ENCODE measurements around the gene LETM1.

LETM1 gene

GRCh38 chr4:1804638-1805492, 51.1 kb downstream of the LETM1 start:
- H4K8ac ChIP-seq (ENCODE audit: low read depth, low read length): no peak overlapping the region
- no peak overlapping the region for H2BK120ac ChIP-seq (ENCODE audit: low read depth, low read length)
- no CpG with 5 or more reads among the region's 37 CpGs for WGBS, 2 donors (ENCODE audit: extremely low coverage in 2 of 2, insufficient read length in 2 of 2, insufficient replicate concordance in 1 of 2)
- H3K36me3 ChIP-seq (replicated peaks in 1 of 2; ENCODE audit: control insufficient read depth in 2 of 2, insufficient read depth in 2 of 2, low read length in 2 of 2): peaks cover 1 to 65% of the 10 kb centered on the region in 2 donors
- H3K14ac ChIP-seq (ENCODE audit: low read length): peak overlapping the region; percentile 71
- H2BK5ac ChIP-seq (ENCODE audit: low read length): peak overlapping the region; percentile 75
- no peak overlapping the region for H4K91ac ChIP-seq (ENCODE audit: low read depth, low read length, poor library complexity)
- H3K4me2 ChIP-seq (ENCODE audit: insufficient read depth, low read length, poor library complexity, severe bottlenecking): no peak overlapping the region
- H2AFZ ChIP-seq (ENCODE audit: low read length): no peak overlapping the region
- H3K18ac ChIP-seq (ENCODE audit: low read length): peak overlapping the region; percentile 57
- no peak overlapping the region for H3K4me3 ChIP-seq (ENCODE audit: low read length in 2 of 2)
- H2BK15ac ChIP-seq (ENCODE audit: low read length): no peak overlapping the region
- no peaks in the 10 kb centered on the region for H3K4me1 ChIP-seq (ENCODE audit: control insufficient read depth in 2 of 2, insufficient read depth in 1 of 2, low read depth in 1 of 2, low read length in 2 of 2)
- peak overlapping the region; percentile 80 for H3K23ac ChIP-seq (ENCODE audit: low read depth, low read length, poor library complexity)
- H3K27ac ChIP-seq (replicated peaks; ENCODE audit: low read length): no peak overlapping the region
- H3K9me3 ChIP-seq (replicated peaks in 1 of 2; ENCODE audit: control insufficient read depth in 2 of 2, insufficient read depth in 1 of 2, low read depth in 1 of 2, low read length in 2 of 2): no peaks in the 10 kb centered on the region
- no peaks in the 10 kb centered on the region for H3K27me3 ChIP-seq (ENCODE audit: control insufficient read depth in 3 of 3, insufficient read depth in 3 of 3, low read depth in 1 of 3, low read length in 3 of 3)
- peak overlapping the region; percentile 56 for H2AK5ac ChIP-seq (ENCODE audit: low read depth, low read length)
- H3K4ac ChIP-seq (ENCODE audit: low read length): peak overlapping the region; percentile 53
- H3K79me1 ChIP-seq (ENCODE audit: low read depth, low read length): peaks cover 2% of the 10 kb centered on the region
- peak overlapping the region; percentile 10 for H2BK12ac ChIP-seq (ENCODE audit: low read length)
- peak overlapping the region; percentile 70 for H3K9ac ChIP-seq (ENCODE audit: low read depth, low read length, poor library complexity)
- no peak for DNase-seq (ENCODE audit: low spot score)

GRCh38 chr4:1803523-1804423, 52.2 kb downstream of the LETM1 start:
- Histone ChIP-seq H4K8ac (ENCODE audit: low read depth, low read length) (peak overlapping the region; percentile 65), H2AFZ (ENCODE audit: low read length) (no peak overlapping the region), H3K9ac (ENCODE audit: low read depth, low read length, poor library complexity) (peak overlapping the region; percentile 44), H2BK5ac (ENCODE audit: low read length) (peak overlapping the region; percentile 75), H3K23ac (ENCODE audit: low read depth, low read length, poor library complexity) (peak overlapping the region; percentile 65), H4K91ac (ENCODE audit: low read depth, low read length, poor library complexity) (peak overlapping the region; percentile 30), H3K79me1 (ENCODE audit: low read depth, low read length) (peaks cover 2% of the 10 kb centered on the region), H3K36me3 (replicated peaks in 1 of 2; ENCODE audit: control insufficient read depth in 2 of 2, insufficient read depth in 2 of 2, low read length in 2 of 2) (peaks cover 1 to 71% of the 10 kb centered on the region in 2 donors), H3K27me3 (ENCODE audit: control insufficient read depth in 3 of 3, insufficient read depth in 3 of 3, low read depth in 1 of 3, low read length in 3 of 3) (no peaks in the 10 kb centered on the region), H3K4me3 (ENCODE audit: low read length in 2 of 2) (no peak overlapping the region), H3K4me2 (ENCODE audit: insufficient read depth, low read length, poor library complexity, severe bottlenecking) (no peak overlapping the region), H3K4me1 (ENCODE audit: control insufficient read depth in 2 of 2, insufficient read depth in 1 of 2, low read depth in 1 of 2, low read length in 2 of 2) (no peaks in the 10 kb centered on the region), H2BK15ac (ENCODE audit: low read length) (peak overlapping the region; percentile 75), H3K9me3 (replicated peaks in 1 of 2; ENCODE audit: control insufficient read depth in 2 of 2, insufficient read depth in 1 of 2, low read depth in 1 of 2, low read length in 2 of 2) (no peaks in the 10 kb centered on the region), H3K4ac (ENCODE audit: low read length) (no peak overlapping the region), H3K18ac (ENCODE audit: low read length) (peak overlapping the region; percentile 48), H2BK12ac (ENCODE audit: low read length) (peak overlapping the region; percentile 58), H3K27ac (replicated peaks; ENCODE audit: low read length) (no peak overlapping the region), H2AK5ac (ENCODE audit: low read depth, low read length) (peak overlapping the region; percentile 63), H2BK120ac (ENCODE audit: low read depth, low read length) (peak overlapping the region; percentile 18), H3K14ac (ENCODE audit: low read length) (peak overlapping the region; percentile 94)
- WGBS, 2 donors (ENCODE audit: extremely low coverage in 2 of 2, insufficient read length in 2 of 2, insufficient replicate concordance in 1 of 2): no CpG with 5 or more reads among the region's 51 CpGs
- DNase-seq (ENCODE audit: low spot score): no peak

- Histone ChIP-seq H3K79me1 (ENCODE audit: low read depth, low read length) (peaks cover 2% of the 10 kb centered on the region), H3K36me3 (replicated peaks in 1 of 2; ENCODE audit: control insufficient read depth in 2 of 2, insufficient read depth in 2 of 2, low read length in 2 of 2) (peaks cover 1 to 69% of the 10 kb centered on the region in 2 donors), H2BK15ac (ENCODE audit: low read length) (peak overlapping the region; percentile 75), H2BK5ac (ENCODE audit: low read length) (no peak overlapping the region), H3K4me3 (ENCODE audit: low read length in 2 of 2) (no peak overlapping the region), H4K8ac (ENCODE audit: low read depth, low read length) (peak overlapping the region; percentile 65), H3K4me1 (ENCODE audit: control insufficient read depth in 2 of 2, insufficient read depth in 1 of 2, low read depth in 1 of 2, low read length in 2 of 2) (peaks cover 0 to 2% of the 10 kb centered on the region in 2 donors), H4K91ac (ENCODE audit: low read depth, low read length, poor library complexity) (no peak overlapping the region), H2BK120ac (ENCODE audit: low read depth, low read length) (no peak overlapping the region), H3K18ac (ENCODE audit: low read length) (peak overlapping the region; percentile 48), H3K4ac (ENCODE audit: low read length) (no peak overlapping the region), H3K23ac (ENCODE audit: low read depth, low read length, poor library complexity) (peak overlapping the region; percentile 65), H3K27ac (replicated peaks; ENCODE audit: low read length) (no peak overlapping the region), H2AFZ (ENCODE audit: low read length) (no peak overlapping the region), H3K4me2 (ENCODE audit: insufficient read depth, low read length, poor library complexity, severe bottlenecking) (no peak overlapping the region), H3K9ac (ENCODE audit: low read depth, low read length, poor library complexity) (peak overlapping the region; percentile 44), H2BK12ac (ENCODE audit: low read length) (peak overlapping the region; percentile 58), H3K27me3 (ENCODE audit: control insufficient read depth in 3 of 3, insufficient read depth in 3 of 3, low read depth in 1 of 3, low read length in 3 of 3) (no peaks in the 10 kb centered on the region), H3K9me3 (replicated peaks in 1 of 2; ENCODE audit: control insufficient read depth in 2 of 2, insufficient read depth in 1 of 2, low read depth in 1 of 2, low read length in 2 of 2) (no peaks in the 10 kb centered on the region), H2AK5ac (ENCODE audit: low read depth, low read length) (peak overlapping the region; percentile 63), H3K14ac (ENCODE audit: low read length) (peak overlapping the region; percentile 94)
- no peak for DNase-seq (ENCODE audit: low spot score)
- WGBS, 2 donors (ENCODE audit: extremely low coverage in 2 of 2, insufficient read length in 2 of 2, insufficient replicate concordance in 1 of 2): no CpG with 5 or more reads among the region's 71 CpGs
These were observed 53.0 kb downstream of the LETM1 start for GRCh38 chr4:1802720-1803522.

All from neuronal stem cell (in vitro differentiated cells).